GM19035 (cell line): ENCODE data around the gene NID2.

Source experiments
- ATAC-seq: cut with Tn5 transposase; IDR thresholded peaks from one replicate; pipeline ENCODE4 v1.9.1; 2021; ENCODE audit not compliant: unreplicated experiment

The NID2 gene

GRCh38 chr14:52006361-52006760 lies 62.5 kb downstream of the NID2 start:
- no peak for ATAC-seq

DNA sequence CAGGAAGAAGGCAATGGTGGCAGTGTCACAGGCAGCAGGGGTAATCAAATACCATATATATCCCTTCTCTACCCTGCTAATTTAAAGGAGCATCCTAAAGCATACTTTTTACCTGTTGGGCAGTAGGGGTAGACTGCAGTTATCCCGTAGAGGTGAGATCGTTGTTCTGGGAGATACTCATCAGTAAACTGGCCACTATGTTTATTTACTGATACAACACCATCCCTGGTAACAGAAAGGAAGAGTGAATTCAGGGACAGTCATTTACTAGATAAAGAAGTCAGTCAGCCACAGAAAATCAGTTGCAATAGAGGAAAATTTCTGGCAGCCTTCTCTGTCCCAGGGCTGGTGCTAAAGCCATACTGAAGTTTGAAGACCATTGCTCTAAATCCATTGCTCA lies 63.2 kb downstream of the NID2 start:
- no peak for ATAC-seq

- ATAC-seq: no peak
Measured at GRCh38 chr14:52003324-52003723, 65.5 kb downstream of the NID2 start.

- ATAC-seq: no peak
Measured at GRCh38 chr14:52002542-52002941, 66.3 kb downstream of the NID2 start.

- ATAC-seq: no peak
Measured at GRCh38 chr14:52000696-52001095, 68.2 kb downstream of the NID2 start.

DNA sequence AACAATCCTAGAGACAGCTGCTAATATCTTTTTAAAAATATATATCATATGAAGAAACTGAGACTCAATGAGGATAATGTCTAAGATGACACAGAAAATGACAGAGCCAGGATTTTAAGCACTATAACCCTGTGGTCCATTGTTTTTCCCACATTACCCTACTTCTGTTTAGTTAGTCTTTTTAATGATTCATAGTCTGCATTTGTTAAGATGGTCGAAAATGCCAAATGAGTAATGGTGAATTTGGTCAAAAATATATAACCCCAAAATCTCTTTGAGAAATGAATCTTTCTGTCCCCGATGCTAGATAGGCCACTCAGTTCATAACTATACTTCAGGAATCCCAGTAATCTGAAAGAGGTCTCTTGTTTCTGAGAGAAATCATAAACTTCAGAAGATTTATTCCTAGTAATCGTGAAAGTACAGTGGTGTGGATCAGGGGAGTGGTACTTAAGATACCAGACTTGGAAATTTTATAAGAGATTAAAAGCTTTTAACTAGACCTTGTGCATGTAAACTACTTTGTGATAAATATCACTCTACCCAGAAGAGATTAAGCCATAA lies 68.8 kb downstream of the NID2 start:
- no peak for ATAC-seq

- no peak for ATAC-seq
Measured at GRCh38 chr14:51999084-51999483, 69.8 kb downstream of the NID2 start.

DNA sequence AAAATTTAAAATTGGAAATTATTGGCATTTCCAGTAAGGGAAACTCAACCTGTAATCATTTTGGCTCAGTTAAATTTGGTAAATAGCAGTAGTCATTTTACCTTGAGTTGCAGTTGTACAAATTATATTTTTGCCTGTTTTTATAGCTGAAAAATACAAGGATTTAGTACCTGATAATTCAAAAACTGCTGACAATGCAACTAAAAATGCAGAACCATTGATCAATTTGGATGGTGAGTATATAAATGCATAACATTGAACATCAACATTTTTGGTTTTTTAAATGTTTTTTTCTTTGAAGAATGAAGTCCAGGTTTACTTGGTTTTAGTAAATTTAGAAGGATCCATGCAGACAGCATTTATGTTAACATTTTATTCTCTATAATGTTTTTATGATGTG lies 70.5 kb downstream of the NID2 start:
- no peak for ATAC-seq

- no peak for ATAC-seq
Measured at GRCh38 chr14:51996148-51996746, 72.6 kb downstream of the NID2 start.

DNA sequence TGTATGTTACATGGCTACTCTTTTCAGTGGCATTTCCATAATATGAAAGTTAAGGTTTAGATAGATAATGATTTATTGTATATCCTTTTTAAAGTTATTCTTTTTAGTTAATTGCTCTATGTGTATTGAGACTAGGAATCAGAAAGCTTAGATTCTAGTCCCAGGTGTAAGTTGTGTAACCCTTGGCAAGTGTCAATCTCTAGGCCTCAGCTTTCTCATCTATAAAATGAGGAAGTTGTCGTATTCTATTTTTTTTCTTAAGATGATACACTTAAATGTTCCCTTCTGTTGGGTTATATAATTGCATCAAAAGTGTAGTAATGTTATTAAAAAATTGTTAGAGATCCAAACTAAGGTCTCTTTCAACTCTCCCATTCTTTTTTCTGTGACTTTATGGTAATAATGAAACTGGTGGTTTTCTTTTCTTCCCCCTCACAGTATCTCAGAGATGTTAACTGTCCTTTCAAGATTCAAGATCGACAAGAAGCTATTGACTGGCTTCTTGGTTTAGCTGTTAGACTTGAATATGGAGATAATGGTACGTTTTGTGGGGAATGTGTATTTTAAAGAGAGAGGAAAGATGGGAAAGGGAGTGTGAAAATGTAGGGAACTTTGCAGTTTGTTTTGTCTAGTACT lies 75.5 kb downstream of the NID2 start:
- ATAC-seq: no peak

- ATAC-seq: no peak
Measured at GRCh38 chr14:51990488-51990887, 78.4 kb downstream of the NID2 start.

DNA sequence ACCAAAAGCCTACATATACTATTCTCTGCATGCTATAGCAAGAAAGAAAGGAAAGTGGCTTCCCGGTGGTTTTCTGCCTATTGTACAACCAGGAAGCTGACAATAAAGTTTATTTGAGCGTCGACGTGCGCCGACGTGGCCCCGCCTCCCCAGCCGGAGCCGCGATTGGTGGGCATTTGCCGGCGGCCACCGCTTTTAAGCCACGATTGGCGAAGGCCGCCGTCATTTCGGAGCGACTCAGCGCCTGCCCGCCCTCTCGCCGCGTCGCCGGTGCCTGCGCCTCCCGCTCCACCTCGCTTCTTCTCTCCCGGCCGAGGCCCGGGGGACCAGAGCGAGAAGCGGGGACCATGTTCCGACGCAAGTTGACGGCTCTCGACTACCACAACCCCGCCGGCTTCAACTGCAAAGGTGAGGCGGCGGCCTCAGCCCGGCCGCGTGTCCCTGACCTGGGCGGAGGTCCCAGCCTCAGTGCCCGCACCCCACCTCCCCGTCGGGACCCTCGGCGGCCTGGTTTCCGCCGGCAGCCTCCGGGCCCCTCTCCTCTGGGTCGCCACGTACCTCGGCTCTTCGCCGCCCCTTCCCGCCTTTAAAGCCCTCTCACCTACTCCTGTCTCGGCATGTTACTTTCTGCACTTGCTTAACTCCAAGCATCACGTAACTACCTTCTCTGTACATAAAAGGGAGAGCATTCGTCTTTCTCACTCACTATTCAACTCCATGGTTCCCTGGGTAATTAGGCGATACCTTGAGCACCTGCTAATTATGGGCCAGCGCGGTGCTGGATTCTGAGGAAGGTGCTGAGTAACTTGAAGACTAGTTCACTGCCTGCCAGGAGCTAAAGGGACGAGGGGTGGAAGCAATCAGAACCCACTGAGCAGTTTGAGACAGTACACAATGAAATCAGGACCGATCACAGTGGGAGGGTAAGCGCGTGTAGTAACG lies 79.3 kb downstream of the NID2 start, which contains the start of gene RTRAF:
Gene RTRAF, plus strand, starts transcription at position 254 of the 942 bp plus-strand sequence. Its CDS starts 94 bp downstream, at position 348.
- ATAC-seq: peak; percentile 95

DNA sequence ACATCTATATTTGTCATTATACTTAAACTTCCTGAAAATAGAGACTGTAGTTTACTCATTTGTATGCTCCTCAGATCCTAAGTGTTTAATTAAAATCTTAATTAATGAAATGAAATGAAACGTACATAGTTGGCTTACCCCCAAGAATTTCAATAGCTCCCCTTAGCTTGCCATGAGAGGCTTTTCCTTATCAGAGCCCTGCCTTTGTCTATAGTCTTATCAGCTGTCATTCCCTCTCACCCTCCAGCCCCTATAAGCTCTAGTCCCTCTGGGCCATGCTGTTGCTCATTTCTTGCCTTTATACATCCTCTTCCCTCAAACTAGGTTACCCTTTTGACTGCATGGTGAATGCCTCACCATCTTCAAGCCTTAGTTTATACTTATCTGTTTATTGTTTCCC lies 80.6 kb downstream of the NID2 start:
- no peak for ATAC-seq

DNA sequence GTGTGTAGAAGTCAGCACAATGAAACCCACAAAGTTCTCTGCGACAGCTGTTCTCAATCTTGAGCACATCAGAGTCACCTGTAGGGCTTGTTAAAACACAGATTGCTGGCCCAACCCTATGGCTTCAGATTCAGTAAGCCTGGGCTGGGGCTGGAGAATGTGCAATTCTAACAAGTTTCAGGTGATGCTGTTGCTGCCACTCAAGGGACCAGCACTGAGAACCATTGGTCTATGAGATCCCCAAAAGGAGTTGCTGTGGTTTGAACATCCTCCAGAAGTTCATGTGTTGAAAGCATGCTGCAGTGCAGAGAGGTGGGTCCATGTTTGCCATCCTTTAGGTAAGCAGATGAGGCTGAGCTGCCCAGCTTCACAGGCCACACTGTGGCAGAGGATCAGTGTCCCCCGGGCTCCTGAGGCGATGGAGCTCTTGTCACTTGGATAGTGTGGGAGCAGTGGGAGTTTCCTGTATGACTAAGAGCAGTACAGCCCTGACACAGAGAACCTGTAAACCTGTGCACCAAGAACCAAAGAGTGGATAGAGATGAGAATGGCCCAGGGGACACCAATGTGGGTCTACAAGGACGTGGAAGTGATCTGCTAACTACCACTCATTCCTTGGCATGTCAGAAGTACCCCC lies 87.5 kb downstream of the NID2 start:
- ATAC-seq: peak; percentile 49

DNA sequence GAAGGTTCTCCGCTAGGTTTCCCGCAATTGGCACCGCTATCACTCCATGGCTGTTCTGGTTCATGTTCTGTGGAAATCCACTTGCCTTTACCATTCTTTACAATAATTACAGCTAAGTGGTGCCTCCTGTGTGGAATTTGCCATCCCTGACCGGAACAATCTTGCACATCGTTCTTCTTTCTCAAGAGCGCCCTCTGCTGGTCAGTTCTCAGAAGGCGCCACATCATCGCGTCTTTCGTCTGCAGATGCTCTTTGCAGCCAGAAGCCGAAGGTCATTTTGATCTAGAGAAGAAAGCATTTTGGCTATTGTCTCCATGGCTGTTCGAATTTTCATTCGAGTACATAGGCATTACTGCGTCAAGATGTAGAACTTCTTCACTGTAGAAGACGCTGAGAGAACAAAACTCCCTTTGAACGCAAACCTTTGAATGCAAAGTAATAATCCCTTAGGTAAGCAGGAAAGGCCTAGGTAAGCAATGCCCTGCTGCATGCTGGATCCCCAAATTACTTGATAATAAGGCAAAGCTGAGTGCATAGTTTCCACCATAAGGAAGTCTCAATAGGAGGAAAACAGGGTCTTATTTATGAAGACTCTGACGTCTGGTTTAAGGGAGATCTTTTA lies 89.7 kb downstream of the NID2 start:
- peak; percentile 67 for ATAC-seq

DNA sequence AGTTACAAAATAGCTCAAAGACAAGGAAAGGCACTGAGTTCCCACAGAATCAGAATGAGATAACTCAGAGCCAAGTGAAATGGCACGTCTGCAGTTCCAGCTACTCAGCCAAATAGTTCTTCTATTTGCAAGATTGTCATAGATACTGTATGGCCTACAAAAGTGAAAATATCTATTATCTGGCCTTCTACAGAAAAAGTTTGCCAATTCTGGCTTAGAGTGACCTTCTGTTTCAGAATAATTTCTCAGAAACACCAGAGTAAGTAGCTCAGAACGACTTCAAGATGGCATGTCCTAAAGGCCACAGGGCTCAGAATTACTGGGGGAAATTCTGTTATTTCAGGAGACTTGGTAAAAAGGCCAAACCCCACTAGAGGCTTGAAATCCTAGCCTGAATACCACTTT lies 90.2 kb downstream of the NID2 start:
- no peak for ATAC-seq

GRCh38 chr14:51977075-51977474 lies 91.8 kb downstream of the NID2 start:
- ATAC-seq: no peak

DNA sequence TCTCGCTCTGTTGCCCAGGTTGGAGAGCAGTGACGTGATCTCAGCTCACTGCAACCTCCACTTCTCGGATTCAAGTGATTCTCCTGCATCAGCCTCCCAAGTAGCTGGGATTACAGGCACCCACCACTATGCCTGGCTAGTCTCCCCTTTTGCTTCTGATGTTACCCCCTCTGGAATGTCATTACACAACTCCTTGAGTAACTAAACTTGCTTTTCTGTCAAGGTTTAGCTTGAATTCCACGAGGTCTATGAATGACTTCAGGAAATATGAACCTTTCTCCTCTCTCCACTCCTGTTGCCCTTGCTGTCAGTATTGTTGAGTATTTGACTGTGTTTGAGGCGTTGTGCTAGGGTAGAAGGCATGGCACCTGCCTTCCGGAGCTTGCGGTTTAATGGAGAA lies 96.3 kb downstream of the NID2 start:
- no peak for ATAC-seq

DNA sequence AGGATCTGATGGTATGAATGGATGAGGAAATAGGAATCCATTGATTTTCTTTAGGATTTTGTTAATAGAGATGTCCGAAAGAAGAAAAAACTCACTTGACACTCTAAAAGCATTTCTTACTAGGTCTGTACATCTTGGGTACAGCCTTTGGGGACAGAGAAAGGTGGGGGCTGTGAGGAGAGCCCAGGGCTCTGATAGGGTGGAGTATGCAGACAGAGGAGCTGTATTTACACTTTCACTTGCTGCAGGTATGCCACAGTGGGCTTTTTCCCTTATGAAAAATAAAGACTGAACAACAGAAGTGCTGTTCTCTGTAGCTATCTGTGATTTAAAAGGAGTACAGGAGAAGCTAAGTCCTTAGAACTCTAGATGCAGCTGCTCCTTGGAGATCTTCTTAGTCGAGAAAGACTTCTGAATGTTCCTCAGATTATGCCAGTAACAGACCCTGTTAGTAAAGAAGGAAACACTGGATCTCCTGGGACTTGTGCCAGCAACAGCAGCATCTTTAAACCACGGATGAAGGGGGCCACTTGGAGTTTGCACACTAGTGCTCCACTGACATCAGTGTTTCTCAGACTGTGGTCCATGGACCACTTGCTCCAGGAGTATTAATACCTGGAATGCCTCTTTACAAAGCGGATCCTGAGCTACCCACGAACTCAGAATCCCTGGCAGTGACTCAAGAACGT lies 98.9 kb downstream of the NID2 start:
- ATAC-seq: no peak

DNA sequence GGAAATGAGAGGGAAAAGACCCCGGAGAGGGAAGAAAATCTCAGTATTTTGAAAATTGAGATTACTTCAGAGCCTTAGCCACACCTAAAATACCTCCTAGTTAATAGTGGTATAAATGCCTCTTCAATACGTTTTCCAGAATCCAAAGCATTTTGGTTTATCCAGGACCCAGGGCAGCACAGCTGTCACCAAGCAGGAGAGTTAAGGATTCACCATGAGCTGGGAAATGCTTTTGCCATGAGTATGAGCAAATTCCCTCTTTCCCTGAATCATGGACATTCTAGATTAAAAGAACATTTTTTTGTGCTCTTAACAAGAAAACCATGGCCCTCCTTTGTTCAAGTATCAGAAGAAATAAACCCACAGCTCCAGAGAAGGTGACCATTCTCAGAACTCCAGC lies 101.3 kb downstream of the NID2 start:
- ATAC-seq: no peak
